Mesendoderm (in vitro differentiated cells): ENCODE measurements around the gene RPL22L1.
"Not testable (repeated sequence)": the region's sequence is repeated elsewhere in the genome, so short reads cannot be mapped to it uniquely, and the experiment has no call there.

Source experiments
- DNase-seq: peaks from one replicate; pipeline ENCODE4 v3.0.0; 2013
- H2AK5ac ChIP-seq: 2 replicates; pipeline ENCODE4 v1.6.1; 2013; ENCODE audit warnings: low read length, inconsistent platforms
- H2BK120ac ChIP-seq: 2 replicates; pipeline ENCODE4 v1.6.1; 2013; ENCODE audit warnings: low read depth, mild to moderate bottlenecking, low read length, moderate library complexity, mixed read lengths
- H2BK15ac ChIP-seq: replicated peaks from 2 replicates; pipeline ENCODE4 v1.6.1; 2013; ENCODE audit warnings: low read depth, mild to moderate bottlenecking, moderate library complexity
- H2BK5ac ChIP-seq: 2 replicates; pipeline ENCODE4 v1.6.1; 2013; ENCODE audit warnings: low read length, inconsistent platforms
- H3K18ac ChIP-seq: 2 replicates; pipeline ENCODE4 v1.6.1; 2013; ENCODE audit warnings: mild to moderate bottlenecking, low read length, mixed read lengths
- H3K23ac ChIP-seq: one replicate; pipeline ENCODE4 v1.6.1; 2013; ENCODE audit warnings: low read length
- H3K27ac ChIP-seq: 2 replicates; pipeline ENCODE4 v1.5.1; 2013; ENCODE audit warnings: low read depth, mild to moderate bottlenecking, inconsistent platforms, low read length, moderate library complexity
- H3K27me3 ChIP-seq: 2 replicates; pipeline ENCODE4 v1.6.1; 2013; ENCODE audit warnings: low read length, control low read depth, mild to moderate bottlenecking, inconsistent platforms; ENCODE audit not compliant: insufficient read depth, poor library complexity
- H3K36me3 ChIP-seq: 2 replicates; pipeline ENCODE4 v1.6.1; 2013; ENCODE audit warnings: low read length, inconsistent platforms; ENCODE audit not compliant: control insufficient read depth, insufficient read depth
- H3K4ac ChIP-seq: one replicate; pipeline ENCODE4 v1.6.1; 2013; ENCODE audit warnings: low read depth, mild to moderate bottlenecking, low read length, moderate library complexity
- H3K4me1 ChIP-seq: 2 replicates; pipeline ENCODE4 v1.6.1; 2013; ENCODE audit warnings: low read depth, low read length, inconsistent platforms; ENCODE audit not compliant: control insufficient read depth
- H3K4me2 ChIP-seq: 2 replicates; pipeline ENCODE4 v1.6.1; 2013; ENCODE audit warnings: low read length
- H3K4me3 ChIP-seq: 2 replicates; pipeline ENCODE4 v1.5.1; 2013; ENCODE audit warnings: mild to moderate bottlenecking, low read length
- H3K56ac ChIP-seq: one replicate; pipeline ENCODE4 v1.6.1; 2013; ENCODE audit warnings: low read length
- H3K79me1 ChIP-seq: 2 replicates; pipeline ENCODE4 v1.6.1; 2013; ENCODE audit warnings: low read length, inconsistent platforms
- H3K79me2 ChIP-seq: 2 replicates; pipeline ENCODE4 v1.6.1; 2013; ENCODE audit warnings: mild to moderate bottlenecking, low read length; ENCODE audit not compliant: control insufficient read depth, insufficient read depth
- H3K9ac ChIP-seq: 2 replicates; pipeline ENCODE4 v1.6.1; 2013; ENCODE audit warnings: low read length, inconsistent platforms
- H4K5ac ChIP-seq: one replicate; pipeline ENCODE4 v1.6.1; 2013; ENCODE audit warnings: low read length
- H4K8ac ChIP-seq: one replicate; pipeline ENCODE4 v1.6.1; 2013; ENCODE audit warnings: low read depth, mild to moderate bottlenecking, control low read depth, low read length, moderate library complexity
- whole genome bisulfite sequencing: extraction: QIAGEN DNeasy Blood & Tissue Kit; methylation state at CpG from one replicate; pipeline ENCODE4 v1.1.7; 2013; ENCODE audit warnings: low lambda C conversion rate, missing lambda C conversion rate; ENCODE audit not compliant: insufficient coverage; ENCODE audit errors: extremely low coverage; 5-methylcytosine and 5-hydroxymethylcytosine counted together

RPL22L1 gene

GRCh38 chr3:170903123-170903522 lies 33.1 kb upstream of the RPL22L1 start:
- no peak overlapping the region for H3K18ac ChIP-seq
- no peak overlapping the region for H4K5ac ChIP-seq
- DNase-seq, result no peak
- no peak overlapping the region for H3K27ac ChIP-seq
- H3K36me3 ChIP-seq, result no peaks in the 10 kb centered on the region
- no peak overlapping the region for H3K4me2 ChIP-seq
- no peaks in the 10 kb centered on the region for H3K4me1 ChIP-seq
- no peak overlapping the region for H3K9ac ChIP-seq
- no peak overlapping the region for H3K23ac ChIP-seq
- H2BK15ac ChIP-seq, result no peak overlapping the region
- no peak overlapping the region for H2BK120ac ChIP-seq
- H3K79me2 ChIP-seq, result no peaks in the 10 kb centered on the region
- H2AK5ac ChIP-seq, result no peak overlapping the region
- no peak overlapping the region for H2BK5ac ChIP-seq
- H3K79me1 ChIP-seq, result no peaks in the 10 kb centered on the region
- no peak overlapping the region for H3K56ac ChIP-seq
- H3K27me3 ChIP-seq, result no peaks in the 10 kb centered on the region
- no peak overlapping the region for H3K4ac ChIP-seq
- WGBS, result no CpG with 5 or more reads among the region's 3 CpGs
- H4K8ac ChIP-seq, result no peak overlapping the region
- H3K4me3 ChIP-seq, result no peak overlapping the region

GRCh38 chr3:170899455-170899854 lies 29.5 kb upstream of the RPL22L1 start:
- H3K36me3 ChIP-seq, result no peaks in the 10 kb centered on the region
- no peaks in the 10 kb centered on the region for H3K79me2 ChIP-seq
- no peak overlapping the region for H4K8ac ChIP-seq
- H3K4ac ChIP-seq, result no peak overlapping the region
- no peak overlapping the region for H3K18ac ChIP-seq
- H3K79me1 ChIP-seq, result no peaks in the 10 kb centered on the region
- H4K5ac ChIP-seq, result no peak overlapping the region
- H3K27me3 ChIP-seq, result no peaks in the 10 kb centered on the region
- H3K4me1 ChIP-seq, result no peaks in the 10 kb centered on the region
- no peak overlapping the region for H2BK15ac ChIP-seq
- no peak overlapping the region for H3K56ac ChIP-seq
- no peak overlapping the region for H3K4me2 ChIP-seq
- no peak overlapping the region for H2BK120ac ChIP-seq
- no peak overlapping the region for H3K9ac ChIP-seq
- no peak overlapping the region for H3K27ac ChIP-seq
- no CpG with 5 or more reads among the region's 1 CpG for WGBS
- no peak overlapping the region for H2BK5ac ChIP-seq
- no peak overlapping the region for H2AK5ac ChIP-seq
- H3K4me3 ChIP-seq, result no peak overlapping the region
- H3K23ac ChIP-seq, result no peak overlapping the region
- no peak for DNase-seq

GRCh38 chr3:170897978-170898377 lies 28.0 kb upstream of the RPL22L1 start:
- Histone ChIP-seq H3K4me3 (no peak overlapping the region), H3K23ac (no peak overlapping the region), H3K79me1 (no peaks in the 10 kb centered on the region), H3K9ac (no peak overlapping the region), H2BK15ac (no peak overlapping the region), H3K79me2 (no peaks in the 10 kb centered on the region), H2BK120ac (no peak overlapping the region), H2AK5ac (no peak overlapping the region), H3K27me3 (no peaks in the 10 kb centered on the region), H3K18ac (no peak overlapping the region), H3K36me3 (no peaks in the 10 kb centered on the region), H3K4ac (no peak overlapping the region), H4K8ac (no peak overlapping the region), H4K5ac (no peak overlapping the region), H3K4me1 (no peaks in the 10 kb centered on the region), H3K56ac (no peak overlapping the region), H2BK5ac (no peak overlapping the region), H3K4me2 (no peak overlapping the region), H3K27ac (no peak overlapping the region)
- no CpG with 5 or more reads among the region's 2 CpGs for WGBS
- no peak for DNase-seq

- H3K56ac ChIP-seq, result not testable (repeated sequence)
Measured at GRCh38 chr3:170897199-170897598, 27.2 kb upstream of the RPL22L1 start.

GRCh38 chr3:170896781-170897180 lies 26.8 kb upstream of the RPL22L1 start:
- Histone ChIP-seq H2BK15ac (no peak overlapping the region), H3K4me2 (no peak overlapping the region), H3K27me3 (no peaks in the 10 kb centered on the region)

More at GRCh38 chr3:170897199-170897598, 27.2 kb upstream of the RPL22L1 start:
- not testable (repeated sequence) for H3K18ac ChIP-seq, DNase-seq, H3K79me1 ChIP-seq, H2BK15ac ChIP-seq, H2BK5ac ChIP-seq, H3K4me3 ChIP-seq, H3K9ac ChIP-seq, H4K5ac ChIP-seq, H2BK120ac ChIP-seq, H3K4me2 ChIP-seq, H3K27ac ChIP-seq, H3K4ac ChIP-seq, H3K79me2 ChIP-seq, H4K8ac ChIP-seq, H3K27me3 ChIP-seq, H3K23ac ChIP-seq, H3K36me3 ChIP-seq, H2AK5ac ChIP-seq, H3K4me1 ChIP-seq
- WGBS, result no CpG with 5 or more reads among the region's 1 CpG

GRCh38 chr3:170896333-170896732 lies 26.3 kb upstream of the RPL22L1 start:
- H2BK15ac ChIP-seq, H3K4me2 ChIP-seq, H3K4me3 ChIP-seq, H3K9ac ChIP-seq, H3K4ac ChIP-seq, H3K27me3 ChIP-seq, H3K56ac ChIP-seq, H2BK5ac ChIP-seq, H3K23ac ChIP-seq, H2AK5ac ChIP-seq, H3K4me1 ChIP-seq, DNase-seq, H4K5ac ChIP-seq, H3K79me1 ChIP-seq, H3K27ac ChIP-seq, H3K79me2 ChIP-seq, H3K18ac ChIP-seq, H3K36me3 ChIP-seq, H4K8ac ChIP-seq, H2BK120ac ChIP-seq: not testable (repeated sequence)
- no CpG with 5 or more reads among the region's 6 CpGs for whole genome bisulfite sequencing

More at GRCh38 chr3:170896781-170897180, 26.8 kb upstream of the RPL22L1 start:
- Histone ChIP-seq H3K4me3 (no peak overlapping the region), H3K23ac (no peak overlapping the region), H2AK5ac (no peak overlapping the region), H3K9ac (no peak overlapping the region), H3K79me2 (no peaks in the 10 kb centered on the region), H2BK5ac (no peak overlapping the region), H3K27ac (no peak overlapping the region), H3K4ac (no peak overlapping the region), H3K36me3 (no peaks in the 10 kb centered on the region), H4K8ac (no peak overlapping the region), H2BK120ac (no peak overlapping the region), H3K56ac (no peak overlapping the region), H4K5ac (no peak overlapping the region), H3K79me1 (no peaks in the 10 kb centered on the region), H3K18ac (no peak overlapping the region), H3K4me1 (no peaks in the 10 kb centered on the region)
- no CpG with 5 or more reads among the region's 1 CpG for WGBS
- no peak for DNase-seq
